ENCODE results near the gene EXD3.

EXD3 gene

GRCh38 chr9:137275588-137276472 is 147.1 kb downstream of the EXD3 start:
- Mint-ChIP-seq H3K9me3 (no peaks in the 10 kb centered on the region), H3K36me3 (no peaks in the 10 kb centered on the region), H3K4me1 (peaks cover 26% of the 10 kb centered on the region), H3K27me3 (no peaks in the 10 kb centered on the region), H3K27ac (peak overlapping the region; percentile 83), H3K4me3 (peak overlapping the region; percentile 78)
- ATAC-seq (ENCODE audit: low read depth) (no peak), DNase-seq (ENCODE audit: low spot score in 2 of 2) (no peak)

- no peak for DNase-seq (ENCODE audit: low spot score in 2 of 2)
These were observed 147.8 kb downstream of the EXD3 start for GRCh38 chr9:137275203-137275587.

GRCh38 chr9:137273611-137274320 is 149.2 kb downstream of the EXD3 start:
- Mint-ChIP-seq H3K27ac (no peak overlapping the region), H3K4me3 (no peak overlapping the region), H3K9me3 (no peaks in the 10 kb centered on the region), H3K27me3 (no peaks in the 10 kb centered on the region), H3K36me3 (peaks cover under 1% of the 10 kb centered on the region), H3K4me1 (peaks cover 35% of the 10 kb centered on the region)
- DNase-seq (ENCODE audit: low spot score in 2 of 2) (no peak), ATAC-seq (ENCODE audit: low read depth) (no peak)

More at GRCh38 chr9:137275203-137275587, 147.8 kb downstream of the EXD3 start:
- Mint-ChIP-seq H3K4me3 (peak overlapping the region; percentile 78), H3K4me1 (peaks cover 26% of the 10 kb centered on the region), H3K27ac (peak overlapping the region; percentile 83), H3K27me3 (no peaks in the 10 kb centered on the region), H3K9me3 (no peaks in the 10 kb centered on the region), H3K36me3 (no peaks in the 10 kb centered on the region)
- no peak for ATAC-seq (ENCODE audit: low read depth)

GRCh38 chr9:137273095-137273490 is 149.9 kb downstream of the EXD3 start:
- Mint-ChIP-seq H3K36me3 (peaks cover 3% of the 10 kb centered on the region), H3K27ac (no peak overlapping the region), H3K4me1 (peaks cover 39% of the 10 kb centered on the region), H3K4me3 (no peak overlapping the region), H3K9me3 (no peaks in the 10 kb centered on the region), H3K27me3 (no peaks in the 10 kb centered on the region)
- ATAC-seq (ENCODE audit: low read depth) (no peak), DNase-seq (ENCODE audit: low spot score in 2 of 2) (no peak)

GRCh38 chr9:137272241-137273094 is 150.5 kb downstream of the EXD3 start:
- peaks cover 43% of the 10 kb centered on the region for H3K4me1 Mint-ChIP-seq
- no peaks in the 10 kb centered on the region for H3K27me3 Mint-ChIP-seq
- ATAC-seq (ENCODE audit: low read depth) (no peak), DNase-seq (ENCODE audit: low spot score in 2 of 2) (no peak)
- peaks cover 6% of the 10 kb centered on the region for H3K36me3 Mint-ChIP-seq
- no peak overlapping the region for H3K4me3 Mint-ChIP-seq
- H3K27ac Mint-ChIP-seq: no peak overlapping the region
- H3K9me3 Mint-ChIP-seq: no peaks in the 10 kb centered on the region

GRCh38 chr9:137271696-137272076 is 151.3 kb downstream of the EXD3 start:
- DNase-seq (ENCODE audit: low spot score in 2 of 2): no peak
- H3K27me3 Mint-ChIP-seq: no peaks in the 10 kb centered on the region
- no peak for ATAC-seq (ENCODE audit: low read depth)
- H3K27ac Mint-ChIP-seq: no peak overlapping the region
- H3K4me1 Mint-ChIP-seq: peaks cover 38% of the 10 kb centered on the region
- H3K4me3 Mint-ChIP-seq: no peak overlapping the region
- no peaks in the 10 kb centered on the region for H3K9me3 Mint-ChIP-seq
- H3K36me3 Mint-ChIP-seq: peaks cover 6% of the 10 kb centered on the region

GRCh38 chr9:137270929-137271695 is 151.8 kb downstream of the EXD3 start:
- Mint-ChIP-seq H3K4me3 (no peak overlapping the region), H3K4me1 (peaks cover 36% of the 10 kb centered on the region), H3K36me3 (peaks cover 6% of the 10 kb centered on the region), H3K27ac (no peak overlapping the region), H3K9me3 (no peaks in the 10 kb centered on the region), H3K27me3 (no peaks in the 10 kb centered on the region)
- no peak for DNase-seq (ENCODE audit: low spot score in 2 of 2)
- ATAC-seq (ENCODE audit: low read depth): no peak

- Mint-ChIP-seq H3K36me3 (peaks cover 6% of the 10 kb centered on the region), H3K9me3 (no peaks in the 10 kb centered on the region), H3K4me1 (peaks cover 22% of the 10 kb centered on the region), H3K27ac (peak overlapping the region; percentile 54), H3K27me3 (no peaks in the 10 kb centered on the region), H3K4me3 (peak overlapping the region; percentile 87)
- ATAC-seq (ENCODE audit: low read depth) (peak; percentile 77), DNase-seq (ENCODE audit: low spot score in 2 of 2) (no peak)
These were observed 153.7 kb downstream of the EXD3 start for GRCh38 chr9:137269231-137269772.

- peak overlapping the region; percentile 54 for H3K27ac Mint-ChIP-seq
- H3K36me3 Mint-ChIP-seq: peaks cover 6% of the 10 kb centered on the region
- DNase-seq (ENCODE audit: low spot score in 2 of 2): no peak
These were observed 154.3 kb downstream of the EXD3 start for GRCh38 chr9:137268538-137269201.

GRCh38 chr9:137267933-137268355 is 155.0 kb downstream of the EXD3 start:
- H3K36me3 Mint-ChIP-seq: peaks cover 6% of the 10 kb centered on the region
- peak; percentile 44 for ATAC-seq (ENCODE audit: low read depth)
- peak overlapping the region; percentile 54 for H3K27ac Mint-ChIP-seq

More at GRCh38 chr9:137268538-137269201, 154.3 kb downstream of the EXD3 start:
- H3K9me3 Mint-ChIP-seq: no peaks in the 10 kb centered on the region
- peak; percentile 9 for ATAC-seq (ENCODE audit: low read depth)
- H3K4me3 Mint-ChIP-seq: peak overlapping the region; percentile 87
- no peaks in the 10 kb centered on the region for H3K27me3 Mint-ChIP-seq
- peaks cover 22% of the 10 kb centered on the region for H3K4me1 Mint-ChIP-seq

GRCh38 chr9:137266585-137267453 is 156.1 kb downstream of the EXD3 start:
- Mint-ChIP-seq H3K4me3 (no peak overlapping the region), H3K27ac (no peak overlapping the region), H3K36me3 (peaks cover 6% of the 10 kb centered on the region), H3K4me1 (peaks cover 26% of the 10 kb centered on the region), H3K9me3 (no peaks in the 10 kb centered on the region), H3K27me3 (no peaks in the 10 kb centered on the region)
- DNase-seq (ENCODE audit: low spot score in 2 of 2): no peak
- ATAC-seq (ENCODE audit: low read depth): no peak

More at GRCh38 chr9:137267933-137268355, 155.0 kb downstream of the EXD3 start:
- H3K9me3 Mint-ChIP-seq: no peaks in the 10 kb centered on the region
- H3K4me3 Mint-ChIP-seq: peak overlapping the region; percentile 87
- H3K27me3 Mint-ChIP-seq: no peaks in the 10 kb centered on the region
- no peak for DNase-seq (ENCODE audit: low spot score in 2 of 2)
- H3K4me1 Mint-ChIP-seq: peaks cover 25% of the 10 kb centered on the region

- DNase-seq (ENCODE audit: low spot score in 2 of 2) (no peak), ATAC-seq (ENCODE audit: low read depth) (no peak)
- peaks cover 26% of the 10 kb centered on the region for H3K4me1 Mint-ChIP-seq
- no peaks in the 10 kb centered on the region for H3K9me3 Mint-ChIP-seq
- H3K36me3 Mint-ChIP-seq: peaks cover 6% of the 10 kb centered on the region
- H3K27ac Mint-ChIP-seq: no peak overlapping the region
- H3K4me3 Mint-ChIP-seq: no peak overlapping the region
- H3K27me3 Mint-ChIP-seq: no peaks in the 10 kb centered on the region
These were observed 156.8 kb downstream of the EXD3 start for GRCh38 chr9:137266162-137266527.

All from memory B cell (primary cell).